HG02571 (cell line): ENCODE data around the gene PAK2.
"Not testable (repeated sequence)": the region's sequence is repeated elsewhere in the genome, so short reads cannot be mapped to it uniquely, and the experiment has no call there.

ENCODE experiments used
- ATAC-seq: cut with Tn5 transposase; IDR thresholded peaks from one replicate; pipeline ENCODE4 v1.9.1; 2021; ENCODE audit warnings: mild to moderate bottlenecking, moderate library complexity; ENCODE audit not compliant: unreplicated experiment

The PAK2 gene

DNA sequence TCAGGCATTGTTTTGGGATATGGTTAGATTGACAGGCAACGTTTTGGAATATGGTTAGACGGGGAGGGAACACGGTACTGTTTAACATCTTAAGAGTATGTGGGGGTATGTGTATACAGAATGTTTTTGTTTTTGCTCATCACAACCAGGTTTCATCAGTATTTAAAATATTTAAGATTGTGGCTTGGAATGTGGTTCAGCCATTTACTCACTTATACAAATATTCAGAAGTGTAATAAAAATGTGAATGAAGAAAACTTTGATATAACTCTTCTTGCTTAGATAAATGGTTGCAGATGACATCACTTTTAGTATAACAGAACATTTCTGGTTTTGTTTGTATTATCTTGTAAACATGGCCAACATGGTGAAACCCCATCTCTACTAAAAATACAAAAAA lies 3.9 kb upstream of the PAK2 start:
- no peak for ATAC-seq

- no peak for ATAC-seq
Measured at GRCh38 chr3:196736670-196737374, 2.8 kb upstream of the PAK2 start.

GRCh38 chr3:196737655-196738054 lies 2.0 kb upstream of the PAK2 start:
- no peak for ATAC-seq

- peak; percentile 7 for ATAC-seq
Measured at GRCh38 chr3:196740481-196741248, 1.0 kb downstream of the PAK2 start.

DNA sequence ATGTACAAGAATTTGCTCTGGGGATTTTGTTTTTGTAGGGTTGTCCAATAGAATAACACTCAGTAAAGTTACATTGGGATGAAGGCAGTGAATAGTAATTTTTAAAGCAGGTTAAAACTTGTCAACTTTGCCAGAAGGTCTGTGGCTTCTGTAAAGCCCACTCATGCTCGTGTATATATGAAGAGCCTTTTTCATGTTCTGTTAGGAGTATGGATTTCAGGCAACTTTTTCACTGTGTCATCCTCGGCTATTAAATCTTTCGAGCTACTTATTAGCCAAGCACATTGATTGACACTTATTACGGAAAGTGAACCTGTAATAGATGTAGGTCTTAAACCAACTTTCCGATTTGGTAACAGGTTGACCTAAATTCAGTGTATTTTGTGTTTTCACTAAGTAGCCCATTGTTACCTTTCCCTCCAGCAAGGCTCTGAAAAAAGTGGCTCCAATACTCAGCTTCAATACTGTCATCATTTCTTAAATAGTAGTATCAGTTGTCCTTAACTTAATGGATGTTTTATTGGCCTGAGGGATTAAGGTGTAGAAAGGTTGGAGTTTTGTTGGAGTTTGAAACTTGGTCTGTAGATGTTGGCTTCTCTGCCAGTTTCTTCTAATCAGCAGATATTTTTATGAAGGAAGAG lies 1.7 kb downstream of the PAK2 start:
- ATAC-seq: no peak

- ATAC-seq: not testable (repeated sequence)
Measured at GRCh38 chr3:196743569-196743968, 3.9 kb downstream of the PAK2 start.

GRCh38 chr3:196749125-196749524 lies 9.5 kb downstream of the PAK2 start:
- ATAC-seq: no peak

- no peak for ATAC-seq
Measured at GRCh38 chr3:196753201-196753600, 13.5 kb downstream of the PAK2 start.

DNA sequence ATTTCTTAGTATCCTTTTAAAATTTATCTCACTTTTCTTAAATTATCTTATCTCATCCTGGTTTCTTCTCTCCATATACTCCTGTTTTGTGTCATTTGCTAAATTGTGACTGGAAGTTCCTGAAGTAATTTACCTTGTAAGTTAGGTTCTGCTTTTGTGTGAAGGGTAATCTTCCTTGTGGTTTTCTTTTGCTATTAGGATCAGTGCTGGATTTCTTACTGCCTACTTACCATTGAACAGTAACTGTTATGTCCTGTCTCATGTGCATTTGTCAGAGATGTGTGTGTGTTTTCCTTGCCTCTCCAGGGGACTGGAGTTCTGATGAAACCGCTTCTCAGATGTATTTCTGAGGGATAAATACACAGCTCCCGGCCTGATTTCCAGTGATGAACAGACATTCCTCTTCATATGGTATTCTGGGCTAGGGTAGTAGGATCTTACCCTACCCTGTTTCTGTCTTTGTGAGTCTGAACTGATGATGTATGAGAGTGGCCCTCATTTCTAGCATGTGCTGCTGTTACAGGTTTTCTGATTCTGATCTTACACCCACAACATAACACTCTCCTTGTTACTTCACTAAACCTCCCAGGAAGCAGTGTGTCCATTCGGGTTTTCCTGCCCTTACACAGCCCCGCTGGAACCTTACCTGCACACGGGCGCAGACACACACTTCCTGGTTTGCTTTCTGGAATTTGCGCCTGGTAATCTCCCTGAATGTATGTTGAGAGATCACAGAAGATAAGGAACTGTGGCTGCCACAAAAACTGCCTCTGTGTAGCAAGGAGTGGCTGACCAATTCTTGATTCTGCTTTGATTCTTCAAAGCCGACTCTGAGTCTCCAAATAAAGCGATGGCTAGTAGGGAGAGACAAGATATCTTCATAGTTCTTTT lies 14.7 kb downstream of the PAK2 start:
- no peak for ATAC-seq

- ATAC-seq: no peak
Measured at GRCh38 chr3:196756732-196757131, 17.1 kb downstream of the PAK2 start.

- no peak for ATAC-seq
Measured at GRCh38 chr3:196757876-196758739, 18.5 kb downstream of the PAK2 start.

DNA sequence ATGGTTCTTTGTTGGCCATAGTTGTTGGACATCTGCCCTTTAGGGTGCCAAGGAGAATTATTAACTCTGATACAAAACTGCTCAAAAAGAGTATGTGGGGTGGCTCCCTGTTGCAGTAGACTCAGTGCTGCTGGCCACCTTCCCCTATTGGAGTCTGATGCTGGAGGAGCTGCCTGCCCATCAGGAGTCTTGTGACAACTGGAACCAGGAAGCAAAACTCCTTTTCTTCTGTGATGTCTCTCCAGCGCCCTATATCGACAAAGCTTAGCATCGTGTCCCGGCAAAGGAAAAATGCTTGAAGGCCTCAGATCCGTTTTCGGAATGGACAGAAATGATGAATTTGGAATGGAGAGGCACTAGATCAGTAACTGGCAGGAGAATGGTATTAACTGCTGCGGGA lies 23.5 kb downstream of the PAK2 start:
- no peak for ATAC-seq

DNA sequence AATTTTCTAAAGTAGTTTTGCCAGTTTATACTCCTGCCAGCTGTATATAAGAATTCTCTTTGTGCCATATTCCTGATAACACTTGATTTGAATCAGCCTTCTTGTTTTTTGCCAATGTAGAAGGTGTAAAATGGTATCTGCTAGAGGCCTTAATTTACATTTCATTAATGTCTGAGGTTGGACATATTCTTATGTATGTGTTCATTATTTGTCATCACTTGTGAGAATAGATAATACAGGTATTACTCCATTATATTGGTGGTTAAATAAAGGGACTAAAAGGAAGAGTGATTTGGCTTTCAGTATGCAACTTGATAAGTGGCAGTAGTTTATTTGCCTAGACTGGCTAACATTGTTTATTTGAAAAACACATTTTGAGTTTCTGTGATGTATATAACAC lies 25.8 kb downstream of the PAK2 start:
- no peak for ATAC-seq

DNA sequence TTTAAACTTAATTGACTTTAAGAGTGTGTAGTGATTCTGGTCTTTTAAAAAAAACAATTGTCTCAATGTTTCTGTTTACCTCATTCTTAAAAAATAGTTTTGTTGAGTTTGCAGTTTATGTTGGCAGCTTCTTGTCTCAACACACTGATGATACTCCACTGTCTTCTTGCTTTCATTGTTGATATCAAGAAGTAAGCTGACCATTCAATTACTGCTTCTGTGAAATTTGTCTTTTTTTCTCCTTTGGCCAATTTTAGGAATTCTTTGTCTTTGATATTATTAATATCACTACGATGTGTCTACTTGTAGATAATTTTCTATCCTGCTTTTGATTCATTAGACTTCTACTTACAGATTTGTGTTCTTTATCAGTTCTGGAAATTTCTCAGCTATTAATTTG lies 31.4 kb downstream of the PAK2 start:
- ATAC-seq: no peak

- no peak for ATAC-seq
Measured at GRCh38 chr3:196772102-196772501, 32.4 kb downstream of the PAK2 start.

GRCh38 chr3:196772897-196773296 lies 33.2 kb downstream of the PAK2 start:
- ATAC-seq: no peak

GRCh38 chr3:196774191-196774820 lies 34.6 kb downstream of the PAK2 start:
- no peak for ATAC-seq

DNA sequence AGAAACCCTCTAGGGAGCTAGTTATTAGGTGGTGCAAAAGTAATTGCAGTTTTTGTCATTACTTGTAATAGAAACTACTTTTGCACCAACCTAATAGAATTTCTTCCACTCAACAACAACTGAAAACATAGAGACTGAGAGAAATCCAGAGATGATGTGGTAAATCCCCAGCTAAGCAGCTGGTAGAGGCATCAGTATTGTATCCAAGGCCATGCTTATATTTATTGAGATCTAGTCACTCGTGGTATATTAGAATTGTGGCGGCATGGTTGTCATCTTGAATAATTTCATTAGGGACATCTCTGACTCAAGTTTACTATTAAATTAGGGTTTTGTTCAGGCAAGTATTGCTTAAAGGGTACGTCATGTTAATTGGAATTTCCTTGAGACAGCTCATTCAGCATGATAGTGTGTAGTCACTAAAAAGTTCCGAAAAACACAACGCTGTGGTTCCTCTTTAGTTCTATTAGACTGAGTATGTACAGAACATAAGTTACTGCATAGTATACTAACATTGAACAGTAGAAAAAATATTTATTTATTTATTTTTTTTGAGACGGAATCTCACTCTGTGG lies 35.3 kb downstream of the PAK2 start:
- ATAC-seq: no peak

DNA sequence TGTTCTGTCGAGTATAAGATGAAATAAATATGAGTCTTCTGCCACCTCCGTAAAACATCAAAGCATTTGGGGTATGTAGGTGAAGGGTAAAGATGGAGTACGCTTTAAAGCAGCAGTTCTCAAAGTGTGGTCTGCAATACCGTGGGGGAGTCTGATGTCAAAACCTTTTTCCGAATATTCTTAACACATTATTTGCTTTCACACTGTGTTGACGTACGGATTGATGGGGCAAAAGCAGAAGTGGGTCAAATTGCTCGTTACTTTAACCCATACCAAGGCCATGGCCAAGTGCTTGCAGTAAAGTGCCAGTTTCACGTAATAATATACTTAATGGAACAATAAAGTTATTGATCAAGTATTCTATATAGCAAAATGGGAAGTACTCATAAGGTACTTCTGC lies 36.3 kb downstream of the PAK2 start:
- no peak for ATAC-seq
